ENCODE measurements around the gene PTH2.

The PTH2 gene

DNA sequence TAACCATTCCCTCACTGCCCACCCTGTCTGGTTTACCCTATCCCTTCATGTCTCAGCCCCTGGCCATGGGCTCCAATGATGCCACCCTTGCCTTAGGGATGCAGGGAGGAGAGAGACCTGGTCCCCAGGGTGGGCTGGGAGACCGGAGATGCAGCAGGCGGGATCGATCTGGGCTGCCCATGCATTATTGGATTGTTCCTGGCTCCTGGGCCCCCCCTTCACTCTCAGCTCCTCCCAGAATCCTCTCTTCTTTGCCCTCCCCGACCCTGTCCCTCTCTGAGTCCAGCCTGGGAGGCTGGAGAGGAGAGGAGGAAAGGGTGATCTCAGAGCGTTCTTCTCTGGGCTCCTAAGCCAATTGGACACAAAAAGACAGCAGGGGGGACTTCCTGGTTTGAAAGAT is 29.4 kb downstream of the PTH2 start:
- TF ChIP-seq, protein P1, sequence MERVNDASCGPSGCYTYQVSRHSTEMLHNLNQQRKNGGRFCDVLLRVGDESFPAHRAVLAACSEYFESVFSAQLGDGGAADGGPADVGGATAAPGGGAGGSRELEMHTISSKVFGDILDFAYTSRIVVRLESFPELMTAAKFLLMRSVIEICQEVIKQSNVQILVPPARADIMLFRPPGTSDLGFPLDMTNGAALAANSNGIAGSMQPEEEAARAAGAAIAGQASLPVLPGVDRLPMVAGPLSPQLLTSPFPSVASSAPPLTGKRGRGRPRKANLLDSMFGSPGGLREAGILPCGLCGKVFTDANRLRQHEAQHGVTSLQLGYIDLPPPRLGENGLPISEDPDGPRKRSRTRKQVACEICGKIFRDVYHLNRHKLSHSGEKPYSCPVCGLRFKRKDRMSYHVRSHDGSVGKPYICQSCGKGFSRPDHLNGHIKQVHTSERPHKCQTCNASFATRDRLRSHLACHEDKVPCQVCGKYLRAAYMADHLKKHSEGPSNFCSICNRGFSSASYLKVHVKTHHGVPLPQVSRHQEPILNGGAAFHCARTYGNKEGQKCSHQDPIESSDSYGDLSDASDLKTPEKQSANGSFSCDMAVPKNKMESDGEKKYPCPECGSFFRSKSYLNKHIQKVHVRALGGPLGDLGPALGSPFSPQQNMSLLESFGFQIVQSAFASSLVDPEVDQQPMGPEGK (CRISPR knock-in tag; IDR thresholded peaks at IDR 0.05; ENCODE audit: borderline replicate concordance) = no peak
- TF ChIP-seq, protein P2, sequence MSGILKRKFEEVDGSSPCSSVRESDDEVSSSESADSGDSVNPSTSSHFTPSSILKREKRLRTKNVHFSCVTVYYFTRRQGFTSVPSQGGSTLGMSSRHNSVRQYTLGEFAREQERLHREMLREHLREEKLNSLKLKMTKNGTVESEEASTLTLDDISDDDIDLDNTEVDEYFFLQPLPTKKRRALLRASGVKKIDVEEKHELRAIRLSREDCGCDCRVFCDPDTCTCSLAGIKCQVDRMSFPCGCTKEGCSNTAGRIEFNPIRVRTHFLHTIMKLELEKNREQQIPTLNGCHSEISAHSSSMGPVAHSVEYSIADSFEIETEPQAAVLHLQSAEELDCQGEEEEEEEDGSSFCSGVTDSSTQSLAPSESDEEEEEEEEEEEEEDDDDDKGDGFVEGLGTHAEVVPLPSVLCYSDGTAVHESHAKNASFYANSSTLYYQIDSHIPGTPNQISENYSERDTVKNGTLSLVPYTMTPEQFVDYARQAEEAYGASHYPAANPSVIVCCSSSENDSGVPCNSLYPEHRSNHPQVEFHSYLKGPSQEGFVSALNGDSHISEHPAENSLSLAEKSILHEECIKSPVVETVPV (CRISPR knock-in tag; IDR thresholded peaks at IDR 0.05) = no peak
- TF ChIP-seq BACH2 (CRISPR knock-in tag; IDR thresholded peaks at IDR 0.05; ENCODE audit: borderline replicate concordance) (no peak), ZNF70 (CRISPR knock-in tag; IDR thresholded peaks at IDR 0.05) (no peak), TCF4 (CRISPR knock-in tag; IDR thresholded peaks at IDR 0.05; ENCODE audit: borderline replicate concordance) (no peak), OSR1 (CRISPR knock-in tag; IDR thresholded peaks at IDR 0.05) (no peak), PPARA (CRISPR knock-in tag; IDR thresholded peaks at IDR 0.05; ENCODE audit: borderline replicate concordance) (no peak), ZFP3 (CRISPR knock-in tag; IDR thresholded peaks at IDR 0.05) (no peak), ISL1 (CRISPR knock-in tag; IDR thresholded peaks at IDR 0.05) (no peak), POU6F1 (CRISPR knock-in tag; IDR thresholded peaks at IDR 0.05; ENCODE audit: borderline replicate concordance, low read depth) (no peak), GLIS3 (CRISPR knock-in tag; IDR thresholded peaks at IDR 0.05) (no peak)
- ATAC-seq = no peak

GRCh38 chr19:49391581-49392399 is 31.5 kb downstream of the PTH2 start:
- TF ChIP-seq ESRRG (CRISPR knock-in tag; IDR thresholded peaks at IDR 0.05) = no peak
- ATAC-seq = peak; percentile 96

GRCh38 chr19:49390929-49391359 is 32.3 kb downstream of the PTH2 start:
- ATAC-seq = no peak; the same call in 1 of the 3 replicates
- TF ChIP-seq PPARA (CRISPR knock-in tag; IDR thresholded peaks at IDR 0.05; ENCODE audit: borderline replicate concordance) (no peak), ZNF565 (CRISPR knock-in tag; conservative IDR thresholded peaks at IDR 0.05; ENCODE audit: low read depth) (no peak), ZNF70 (CRISPR knock-in tag; IDR thresholded peaks at IDR 0.05) (no peak), ISL1 (CRISPR knock-in tag; IDR thresholded peaks at IDR 0.05) (no peak), TSHZ2 (CRISPR knock-in tag; IDR thresholded peaks at IDR 0.05) (no peak), ESRRG (CRISPR knock-in tag; IDR thresholded peaks at IDR 0.05) (no peak), OSR1 (CRISPR knock-in tag; IDR thresholded peaks at IDR 0.05) (no peak), ARNTL (CRISPR knock-in tag; IDR thresholded peaks at IDR 0.05; ENCODE audit: borderline replicate concordance, low read depth) (no peak), ZC3H10 (CRISPR knock-in tag; IDR thresholded peaks at IDR 0.05) (no peak), GLIS3 (CRISPR knock-in tag; IDR thresholded peaks at IDR 0.05) (no peak), CSDC2 (CRISPR knock-in tag; IDR thresholded peaks at IDR 0.05) (no peak)
- TF ChIP-seq, protein P2 (CRISPR knock-in tag; IDR thresholded peaks at IDR 0.05) = no peak
